GM18526 (cell line): ENCODE data around the gene EFS.
A peak's percentile ranks its signal among the peaks of the same experiment; 100 is the strongest.

Source experiments
- POLR2A ChIP-seq: IDR thresholded peaks from 3 replicates; pipeline ENCODE4 v1.6.1; 2011; ENCODE audit not compliant: insufficient read length; ENCODE audit errors: extremely low read depth

The EFS gene

GRCh38 chr14:23339506-23340268, 25.3 kb downstream of the EFS start:
- no peak for TF ChIP-seq POLR2A

GRCh38 chr14:23335623-23336022, 29.3 kb downstream of the EFS start:
- TF ChIP-seq POLR2A, result no peak

- TF ChIP-seq POLR2A, result no peak
Measured at GRCh38 chr14:23327947-23328744, 36.8 kb downstream of the EFS start.

GRCh38 chr14:23326491-23327332, 38.3 kb downstream of the EFS start:
- TF ChIP-seq POLR2A, result no peak

- no peak for TF ChIP-seq POLR2A
Measured at GRCh38 chr14:23324993-23325392, 40.0 kb downstream of the EFS start.

- TF ChIP-seq POLR2A, result no peak
Measured at GRCh38 chr14:23324455-23324846, 40.5 kb downstream of the EFS start.

- no peak for TF ChIP-seq POLR2A
Measured at GRCh38 chr14:23323838-23324454, 41.0 kb downstream of the EFS start.

- TF ChIP-seq POLR2A, result no peak
Measured at GRCh38 chr14:23322568-23323517, 42.1 kb downstream of the EFS start.

- TF ChIP-seq POLR2A, result peak; percentile 35
Measured at GRCh38 chr14:23321572-23322547, 43.1 kb downstream of the EFS start.

GRCh38 chr14:23320584-23321571, 44.1 kb downstream of the EFS start, which contains the start of gene PABPN1:
PABPN1 (plus strand) TSS chr14:23321457; CDS start chr14:23321470, 13 bp downstream.
- TF ChIP-seq POLR2A, result peak; percentile 72

- no peak for TF ChIP-seq POLR2A
Measured at GRCh38 chr14:23319746-23320583, 45.0 kb downstream of the EFS start.
